Glomerular visceral epithelial cell (primary cell): ENCODE results near the gene PREPL.

Experiments
- DNase-seq: peaks from one replicate; pipeline ENCODE4 v3.0.0-alpha.2; 2016; ENCODE audit errors: extremely low spot score

Gene PREPL

GRCh38 chr2:44295633-44296359, 65.5 kb downstream of the PREPL start:
- no peak for DNase-seq

DNA sequence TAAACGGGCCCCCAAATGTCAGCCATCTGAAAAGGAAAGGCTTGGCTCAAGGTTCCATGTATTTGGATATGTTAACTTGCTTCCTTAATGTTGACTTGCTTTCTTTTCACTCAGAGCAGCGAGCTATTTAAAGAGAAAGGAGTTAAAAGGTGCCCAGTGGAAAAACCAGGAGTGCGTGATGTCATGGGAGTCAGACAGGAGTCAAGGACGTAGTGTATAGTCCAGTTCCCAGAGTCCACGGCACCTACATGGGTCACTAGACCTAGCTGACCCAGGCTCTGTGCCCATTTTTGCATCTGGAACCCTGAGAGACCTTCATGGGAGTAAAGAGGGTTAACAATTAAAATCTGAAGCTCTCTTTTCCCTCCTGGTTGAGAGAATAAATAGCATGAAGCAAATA, 66.2 kb downstream of the PREPL start:
- DNase-seq = no peak

DNA sequence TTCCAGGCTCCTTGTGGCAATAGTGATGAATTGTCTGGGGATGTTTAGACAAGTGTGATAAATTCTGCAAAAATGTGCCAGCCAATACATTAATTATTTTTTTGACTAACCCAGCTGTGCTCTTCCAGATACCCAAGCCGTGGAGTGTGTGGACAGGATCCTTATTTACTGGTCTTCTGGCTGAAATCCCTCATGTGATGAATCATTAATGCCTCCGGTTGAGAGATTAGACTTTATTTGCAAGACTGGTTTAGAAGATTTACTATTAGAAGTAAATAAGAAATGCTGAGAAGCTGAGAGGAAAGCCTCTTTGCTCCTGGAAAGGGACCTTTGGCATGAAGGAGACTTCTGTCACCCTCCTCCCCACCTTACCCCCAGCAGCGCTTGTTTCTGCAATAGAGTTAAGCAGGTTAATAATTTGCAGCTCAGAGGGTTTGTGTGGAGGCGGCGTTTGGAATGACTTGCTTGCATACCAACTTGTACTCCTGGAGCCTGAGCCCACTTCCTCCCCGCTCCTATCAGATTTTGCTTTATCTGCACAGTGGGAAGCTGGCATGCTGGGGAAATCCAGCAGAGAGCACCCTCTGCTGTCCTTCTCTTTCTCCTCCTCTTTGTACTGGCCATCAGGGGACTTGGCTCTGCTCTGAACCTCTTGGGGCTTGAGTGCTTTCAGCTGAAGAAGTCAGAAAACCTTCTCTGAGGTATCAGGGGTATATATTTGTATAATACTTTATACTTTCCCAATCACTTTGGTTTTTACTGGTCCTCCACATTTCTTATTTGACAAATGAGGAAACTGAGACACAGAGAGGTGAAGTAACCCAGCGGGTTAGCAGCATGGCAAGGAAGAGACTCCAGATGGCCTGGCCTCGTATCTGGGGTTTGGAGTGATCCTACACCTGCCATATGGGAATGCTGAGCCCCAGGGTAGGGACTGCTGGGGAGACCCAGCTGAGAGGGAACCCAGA, 69.7 kb downstream of the PREPL start:
- DNase-seq = peak; percentile 96

- peak; percentile 58 for DNase-seq
These were observed 71.0 kb downstream of the PREPL start for GRCh38 chr2:44290261-44290660.

DNA sequence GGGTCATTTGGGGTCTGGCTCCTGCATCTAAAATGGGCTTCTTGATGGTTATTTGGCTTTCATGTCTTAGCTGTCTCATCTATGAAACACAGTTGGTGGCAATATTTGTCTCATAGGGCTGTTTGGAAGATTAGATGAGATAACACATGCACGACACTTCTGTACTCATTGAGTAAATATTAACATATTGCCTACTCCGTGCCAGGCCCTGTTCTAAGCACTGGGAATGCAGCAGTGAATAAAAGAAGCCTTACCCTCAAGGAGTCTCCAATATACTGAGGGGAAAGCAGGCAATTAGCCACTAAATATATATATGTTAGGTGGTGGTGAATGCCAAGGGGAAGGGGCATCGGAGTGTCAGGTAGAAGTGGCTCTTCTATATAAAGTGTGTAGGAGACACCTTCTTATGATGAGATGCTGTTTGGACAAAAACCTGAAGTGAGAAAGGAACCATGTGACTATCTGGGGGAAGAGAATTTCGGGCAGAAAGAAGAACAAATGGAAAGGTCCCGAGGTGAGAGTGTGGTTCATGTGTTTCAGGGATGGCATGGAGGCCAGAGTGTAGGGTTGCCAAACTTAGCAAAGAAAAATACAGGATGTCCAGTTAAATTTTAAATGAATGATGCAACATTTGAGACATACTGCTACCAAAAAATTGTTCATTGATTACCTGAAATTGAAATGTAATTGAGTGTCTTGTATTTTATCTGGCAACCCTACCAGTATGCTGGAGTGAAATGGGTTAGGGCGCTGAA, 74.2 kb downstream of the PREPL start:
- no peak for DNase-seq

GRCh38 chr2:44286119-44286883, 75.0 kb downstream of the PREPL start:
- no peak for DNase-seq

DNA sequence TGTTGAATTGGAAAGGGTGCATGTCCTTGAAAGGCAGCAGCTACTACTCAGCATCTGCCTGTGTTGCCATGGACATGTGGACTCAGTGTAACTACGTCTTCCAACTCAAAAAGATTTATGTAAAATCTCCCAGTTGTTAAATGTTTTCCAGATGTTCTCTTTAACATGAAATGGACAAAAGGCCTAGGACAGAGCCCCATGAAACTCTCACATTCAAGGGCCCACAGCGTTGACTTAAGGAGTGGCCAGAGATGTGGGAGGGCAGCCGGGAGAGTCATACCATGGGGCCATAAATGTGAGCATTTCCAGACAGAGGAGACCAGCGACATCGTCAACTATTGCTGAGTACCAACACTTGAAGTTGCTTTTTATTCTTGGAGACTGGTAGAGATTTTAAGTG, 76.1 kb downstream of the PREPL start:
- no peak for DNase-seq

DNA sequence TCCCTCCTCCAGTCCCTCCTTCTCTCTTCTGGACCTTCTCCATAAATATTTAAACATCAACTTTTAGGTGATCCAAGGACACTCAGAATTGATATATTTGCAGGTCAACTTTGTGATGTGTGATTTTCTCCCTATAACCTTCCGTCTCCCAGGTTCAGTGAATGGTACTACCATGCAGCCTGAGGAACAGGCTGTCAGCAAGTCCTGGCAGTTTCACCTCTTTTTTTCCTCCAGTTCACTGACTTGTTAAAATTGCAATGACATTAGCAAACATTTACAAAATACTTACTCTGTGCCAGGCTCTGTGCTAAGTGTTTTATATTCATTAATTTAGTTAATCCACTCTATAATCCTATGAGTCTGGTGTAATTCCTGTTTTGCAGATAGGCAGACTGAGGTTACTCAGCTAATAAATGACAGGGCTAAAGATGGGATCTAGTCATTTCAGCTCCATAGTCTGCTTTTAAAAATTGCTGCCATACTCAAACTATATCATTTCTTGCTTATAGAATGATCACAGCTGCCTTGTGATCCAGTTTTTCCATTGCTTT, 78.1 kb downstream of the PREPL start:
- DNase-seq = no peak

GRCh38 chr2:44280869-44281268, 80.4 kb downstream of the PREPL start:
- DNase-seq = no peak

DNA sequence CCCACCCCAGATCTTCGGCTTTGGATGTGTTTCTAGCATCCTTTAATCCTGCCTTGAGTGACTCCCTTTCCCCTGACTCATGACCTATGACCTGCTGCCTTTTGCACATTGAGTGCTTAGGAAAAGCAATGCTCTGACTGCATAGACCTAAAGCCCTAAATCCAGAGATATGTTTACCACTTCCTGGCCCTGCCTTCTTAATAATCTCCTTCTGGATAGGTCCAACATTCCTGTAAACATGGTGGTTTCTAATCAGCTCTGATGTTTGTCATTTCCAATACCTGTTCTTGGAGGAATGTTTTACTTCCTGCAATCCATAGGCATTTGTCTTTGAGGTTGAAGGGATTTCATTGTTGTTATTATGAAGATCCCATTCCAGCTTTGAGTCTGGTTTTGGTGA, 83.8 kb downstream of the PREPL start:
- no peak for DNase-seq

DNA sequence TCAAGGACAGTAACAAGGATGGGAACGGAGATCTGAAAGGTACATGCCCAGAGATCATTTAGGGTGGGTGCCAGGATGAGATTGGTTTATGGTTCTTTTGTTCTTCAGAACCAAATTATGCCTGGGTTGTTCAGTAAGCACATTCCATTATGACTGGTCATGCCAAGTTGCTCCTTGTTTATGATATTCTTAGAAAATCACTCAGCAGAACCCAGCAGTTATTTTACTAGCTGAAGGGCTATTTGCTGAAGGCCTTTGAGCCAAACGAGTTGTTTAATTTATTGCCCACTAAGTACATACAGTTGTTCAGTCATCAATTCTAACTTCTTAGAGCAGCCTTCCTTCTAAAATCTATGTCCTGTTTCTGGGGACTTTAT, 85.4 kb downstream of the PREPL start:
- peak; percentile 62 for DNase-seq

- peak; percentile 44 for DNase-seq
These were observed 87.7 kb downstream of the PREPL start for GRCh38 chr2:44273596-44273995.

DNA sequence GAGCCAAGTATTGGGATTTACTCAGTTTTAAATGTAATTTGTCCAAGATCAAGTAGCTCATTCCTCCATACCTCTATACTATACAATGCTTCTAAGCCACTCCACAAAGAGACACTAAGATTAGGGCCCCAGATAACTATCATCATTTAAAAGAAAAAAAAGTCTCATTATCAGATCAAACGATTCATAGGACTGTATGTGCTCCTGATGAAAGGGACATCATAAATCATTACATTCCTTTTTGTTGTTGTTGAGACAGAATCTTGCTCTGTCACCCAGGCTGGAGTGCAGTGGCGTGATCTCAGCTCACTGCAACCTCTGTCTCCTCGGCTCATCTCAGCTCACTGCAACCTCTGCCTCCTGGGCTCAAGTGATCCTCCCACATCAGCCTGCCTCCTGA, 88.2 kb downstream of the PREPL start:
- peak; percentile 25 for DNase-seq

DNA sequence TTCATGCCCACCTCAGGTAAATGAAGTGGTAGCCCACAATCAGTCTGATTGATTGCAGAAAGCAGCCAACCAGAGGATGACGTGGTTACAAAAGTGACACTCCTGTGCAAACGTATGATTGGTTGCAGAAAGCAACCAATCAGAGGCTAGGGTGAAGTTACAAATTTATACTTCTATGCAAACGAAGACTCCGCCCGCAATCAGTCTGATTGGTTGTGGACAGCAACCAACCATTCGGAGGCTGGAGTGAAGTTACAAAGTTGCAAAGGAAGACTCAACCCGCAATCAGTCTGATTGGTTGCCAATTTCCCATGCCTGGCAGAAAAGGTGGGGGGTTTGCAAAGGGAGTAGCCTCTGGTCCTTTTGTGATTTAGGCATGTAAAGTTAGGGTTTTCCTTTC, 90.0 kb downstream of the PREPL start:
- no peak for DNase-seq

DNA sequence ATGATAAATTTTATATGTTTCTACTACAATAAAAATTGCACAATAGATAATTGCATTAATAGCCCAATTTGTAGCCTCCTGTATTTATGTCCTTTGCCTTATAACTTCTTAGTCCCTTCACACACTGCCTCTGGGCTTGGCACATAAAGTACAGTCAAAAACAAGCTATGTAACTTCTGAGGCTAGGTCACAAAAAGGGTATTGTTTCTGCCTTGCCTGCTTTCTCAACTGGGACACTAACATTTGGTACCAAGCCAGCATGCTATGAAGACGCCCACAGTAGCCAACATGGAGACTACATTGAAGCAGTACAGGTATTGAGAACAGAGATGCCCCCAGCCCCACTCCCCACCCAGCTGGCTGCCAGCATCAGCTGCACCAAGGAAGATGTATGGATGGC, 91.5 kb downstream of the PREPL start:
- DNase-seq = no peak

GRCh38 chr2:44267796-44268648, 93.3 kb downstream of the PREPL start:
- DNase-seq = peak; percentile 62
